GM18511 (cell line): ENCODE results near the gene PLD6.
"Not testable (repeated sequence)": the region's sequence is repeated elsewhere in the genome, so short reads cannot be mapped to it uniquely, and the experiment has no call there.

ENCODE experiments used
- ATAC-seq: cut with Tn5 transposase; IDR thresholded peaks from one replicate; pipeline ENCODE4 v1.9.1; 2021; ENCODE audit warnings: mild to moderate bottlenecking, moderate library complexity; ENCODE audit not compliant: unreplicated experiment

PLD6 gene

DNA sequence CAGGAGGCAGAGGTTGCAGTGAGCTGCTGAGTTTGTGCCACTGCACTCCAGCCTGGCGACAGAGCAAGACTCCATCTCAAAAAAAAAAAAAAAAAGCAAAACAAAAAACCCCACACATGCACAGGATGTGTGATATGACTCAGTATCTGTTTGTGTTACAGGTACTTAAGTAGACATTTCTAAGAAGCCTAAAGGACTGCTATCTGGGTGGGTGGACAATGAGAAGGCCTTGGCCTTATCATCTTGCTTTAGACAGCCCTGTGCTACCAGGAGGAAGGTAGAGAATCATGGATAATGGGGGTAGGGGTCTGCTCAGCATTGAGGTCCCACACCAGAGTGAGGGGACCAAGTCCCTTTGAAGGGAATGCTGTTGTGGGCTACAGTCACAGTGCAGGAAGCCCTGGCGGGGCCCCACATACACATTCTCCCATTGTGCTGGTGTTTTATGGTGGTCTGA lies 26.7 kb downstream of the PLD6 start:
- ATAC-seq = peak; percentile 66

GRCh38 chr17:17177176-17177575 lies 29.0 kb downstream of the PLD6 start:
- ATAC-seq = no peak

GRCh38 chr17:17176341-17176740 lies 29.8 kb downstream of the PLD6 start:
- no peak for ATAC-seq

DNA sequence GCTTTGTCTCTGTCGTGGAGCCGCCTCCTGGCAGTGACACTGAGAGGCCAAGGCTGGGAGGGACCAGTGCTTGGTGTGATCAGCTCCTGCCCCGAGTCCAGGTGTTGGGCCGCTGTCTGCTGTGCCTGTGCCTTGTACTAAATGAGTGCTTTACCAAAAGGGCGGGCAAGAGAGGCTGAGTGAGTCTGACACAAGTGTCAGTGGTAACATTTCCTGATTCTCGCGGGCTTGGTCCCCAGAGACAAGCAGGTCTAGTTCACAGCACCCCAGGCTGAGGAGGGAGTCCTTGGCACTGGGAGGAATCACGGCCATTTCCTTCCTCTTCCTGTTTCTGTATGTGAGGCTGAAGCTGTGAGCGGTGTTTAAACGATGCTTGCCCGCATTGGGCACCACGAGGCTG lies 30.2 kb downstream of the PLD6 start:
- no peak for ATAC-seq

DNA sequence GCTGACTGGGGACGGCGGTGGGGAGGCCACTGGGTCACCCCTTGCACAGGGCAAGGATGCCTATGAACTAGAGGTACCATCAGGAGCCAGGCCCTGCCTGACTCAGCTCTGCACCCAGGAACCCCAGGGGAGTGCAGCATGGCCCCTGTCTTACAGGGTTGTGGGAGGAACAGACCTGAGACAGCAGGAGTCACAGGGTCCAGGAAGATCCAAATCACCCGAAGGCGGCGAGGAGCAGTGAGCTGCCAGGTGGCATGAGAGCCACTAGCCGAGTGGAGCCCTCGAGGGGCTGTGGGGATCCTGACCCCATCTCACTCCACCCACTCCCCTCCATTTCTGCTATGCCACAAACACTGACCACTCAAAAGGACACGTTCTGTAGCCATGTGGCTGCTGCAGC lies 30.8 kb downstream of the PLD6 start:
- ATAC-seq = no peak

DNA sequence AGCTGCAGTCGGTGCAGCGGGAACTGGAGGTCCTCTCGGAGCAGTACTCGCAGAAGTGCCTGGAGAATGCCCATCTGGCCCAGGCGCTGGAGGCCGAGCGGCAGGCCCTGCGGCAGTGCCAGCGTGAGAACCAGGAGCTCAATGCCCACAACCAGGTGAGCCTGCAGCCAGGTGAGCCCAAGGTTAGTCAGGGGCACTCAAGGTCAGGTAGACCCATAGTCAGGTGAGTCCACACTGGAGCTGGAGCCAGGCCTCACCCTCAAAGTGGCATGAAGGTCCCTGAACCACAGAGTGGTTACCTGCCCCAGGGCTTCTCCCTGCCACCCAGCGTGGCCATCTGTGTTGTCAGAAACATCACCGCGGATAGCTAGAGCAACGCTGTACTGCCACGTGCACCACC lies 32.2 kb downstream of the PLD6 start:
- ATAC-seq = no peak

DNA sequence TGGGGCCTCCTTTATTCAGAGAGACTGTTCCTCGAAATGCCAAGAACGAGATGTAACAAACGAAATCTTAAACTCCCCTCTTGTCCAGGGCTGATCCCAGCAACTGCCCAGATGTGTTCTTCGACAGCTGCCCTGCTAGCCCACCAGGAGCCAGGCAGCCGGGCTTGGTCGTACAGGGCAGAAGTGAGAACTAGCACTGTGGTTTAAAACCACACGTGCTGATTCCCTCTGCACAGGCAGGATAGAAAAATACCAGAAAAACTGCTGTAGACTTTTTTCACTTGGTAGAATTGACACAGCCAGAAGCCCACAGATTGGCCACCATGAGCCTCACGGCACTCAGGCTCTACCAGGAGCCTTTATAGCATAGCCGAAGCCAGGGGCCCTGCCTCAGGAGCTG lies 33.1 kb downstream of the PLD6 start:
- ATAC-seq = no peak

- ATAC-seq = no peak
Measured at GRCh38 chr17:17172001-17172939, 33.9 kb downstream of the PLD6 start.

DNA sequence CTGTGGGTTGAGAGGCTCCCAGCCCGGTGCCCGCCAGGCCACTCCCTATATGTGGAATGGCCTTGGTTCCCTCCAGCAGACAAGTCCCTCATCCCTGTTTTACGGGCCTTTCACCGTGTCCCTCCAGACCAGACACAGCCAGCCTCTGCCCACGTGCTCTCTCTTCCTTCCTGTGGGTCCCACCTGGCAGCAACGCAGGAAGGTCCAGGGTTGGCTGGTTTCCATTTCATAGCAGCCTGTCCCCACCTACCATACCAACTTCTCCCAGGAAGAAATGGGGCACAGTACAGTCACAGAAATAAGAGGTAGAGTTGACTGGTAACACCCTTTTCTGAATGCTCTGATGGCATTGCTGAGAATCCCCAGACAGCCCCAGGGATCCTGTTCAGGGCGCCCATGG lies 34.9 kb downstream of the PLD6 start:
- no peak for ATAC-seq

DNA sequence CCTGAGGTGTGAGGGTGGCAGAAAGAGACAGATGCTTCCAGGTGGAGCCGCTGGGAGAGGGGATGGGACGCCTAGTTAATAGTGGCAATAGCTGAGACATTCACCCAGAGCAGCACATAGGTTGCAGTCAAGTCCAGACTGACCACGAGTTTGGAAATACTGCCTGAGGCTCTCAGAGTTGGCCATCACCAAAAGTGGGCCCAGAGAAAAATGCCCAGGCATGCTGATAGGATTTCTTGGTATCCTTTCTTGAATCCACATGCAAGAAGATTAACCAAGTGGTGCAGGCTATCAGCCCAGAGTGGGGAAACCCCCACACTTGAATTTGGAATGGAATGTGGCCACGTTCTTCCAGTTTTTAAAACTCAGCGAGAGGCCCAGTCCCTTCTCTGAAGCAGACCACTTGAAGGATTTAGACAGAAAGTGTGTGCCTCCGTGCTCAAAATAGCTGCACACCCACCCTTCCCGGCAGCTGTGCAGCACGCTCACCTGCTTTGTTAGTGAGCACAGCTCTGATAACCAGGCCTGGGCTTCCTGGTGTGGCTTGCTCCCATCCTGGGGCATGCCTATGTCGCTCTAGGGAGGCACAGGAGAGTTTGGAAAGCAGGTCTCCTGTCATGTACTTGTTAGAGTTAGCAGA lies 35.7 kb downstream of the PLD6 start:
- ATAC-seq = no peak

DNA sequence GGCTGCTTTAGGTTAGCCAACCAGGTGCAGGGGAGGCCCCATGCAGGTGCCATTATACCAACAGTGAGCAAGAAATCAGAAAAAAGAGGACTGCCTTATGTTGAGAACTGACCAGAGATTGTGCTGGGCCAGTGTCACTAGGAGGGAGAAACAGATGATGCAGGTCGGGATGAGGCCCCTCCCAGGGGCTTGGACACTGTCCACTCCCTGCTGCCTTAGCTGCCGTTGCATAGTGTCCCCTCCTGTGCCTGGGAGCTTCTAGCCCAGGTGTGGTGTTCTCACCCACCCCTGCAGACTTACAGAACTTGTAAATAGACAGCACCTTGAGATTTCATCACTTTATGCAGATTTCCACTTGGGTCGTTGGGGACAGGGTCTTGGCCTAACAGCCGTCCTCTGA lies 36.7 kb downstream of the PLD6 start:
- no peak for ATAC-seq

DNA sequence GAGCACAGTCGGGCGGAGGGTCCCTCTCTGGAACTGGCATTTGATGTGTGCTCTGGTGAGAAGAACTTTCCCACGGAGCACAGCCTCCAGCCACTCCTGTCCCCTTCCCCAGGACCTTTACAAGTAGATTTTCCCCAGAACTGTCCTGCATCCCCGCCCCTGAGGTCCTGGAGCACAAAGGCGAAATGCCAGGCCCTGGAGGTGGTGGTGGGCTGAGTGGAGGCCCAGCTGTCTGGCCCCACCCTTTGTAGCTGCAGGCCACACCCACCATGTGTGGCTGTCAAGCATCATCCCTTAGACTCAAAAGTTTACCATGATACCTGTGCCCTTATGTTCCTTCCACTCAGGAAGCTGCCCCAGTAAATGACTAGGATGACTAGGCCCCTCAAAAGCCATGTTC lies 37.7 kb downstream of the PLD6 start:
- ATAC-seq = no peak

- no peak for ATAC-seq
Measured at GRCh38 chr17:17167986-17168385, 38.1 kb downstream of the PLD6 start.

DNA sequence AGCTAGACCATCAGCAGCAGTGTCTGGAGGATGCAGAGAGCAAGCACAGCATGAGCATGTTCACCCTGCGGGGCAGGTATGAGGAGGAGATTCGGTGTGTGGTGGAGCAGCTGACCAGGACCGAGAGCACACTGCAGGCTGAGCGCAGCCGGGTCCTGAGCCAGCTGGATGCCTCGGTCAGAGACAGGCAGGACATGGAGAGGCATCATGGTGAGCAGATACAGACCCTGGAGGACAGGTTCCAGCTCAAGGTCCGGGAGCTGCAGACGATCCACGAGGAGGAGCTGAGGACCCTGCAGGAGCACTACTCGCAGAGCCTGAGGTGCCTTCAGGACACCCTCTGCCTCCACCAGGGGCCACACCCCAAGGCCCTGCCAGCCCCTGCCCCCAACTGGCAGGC lies 38.8 kb downstream of the PLD6 start:
- ATAC-seq = no peak

- no peak for ATAC-seq
Measured at GRCh38 chr17:17166446-17166845, 39.7 kb downstream of the PLD6 start.

GRCh38 chr17:17165666-17166308 lies 40.3 kb downstream of the PLD6 start:
- ATAC-seq = no peak

GRCh38 chr17:17164676-17165075 lies 41.5 kb downstream of the PLD6 start:
- no peak for ATAC-seq

- ATAC-seq = no peak
Measured at GRCh38 chr17:17164156-17164555, 42.0 kb downstream of the PLD6 start.

DNA sequence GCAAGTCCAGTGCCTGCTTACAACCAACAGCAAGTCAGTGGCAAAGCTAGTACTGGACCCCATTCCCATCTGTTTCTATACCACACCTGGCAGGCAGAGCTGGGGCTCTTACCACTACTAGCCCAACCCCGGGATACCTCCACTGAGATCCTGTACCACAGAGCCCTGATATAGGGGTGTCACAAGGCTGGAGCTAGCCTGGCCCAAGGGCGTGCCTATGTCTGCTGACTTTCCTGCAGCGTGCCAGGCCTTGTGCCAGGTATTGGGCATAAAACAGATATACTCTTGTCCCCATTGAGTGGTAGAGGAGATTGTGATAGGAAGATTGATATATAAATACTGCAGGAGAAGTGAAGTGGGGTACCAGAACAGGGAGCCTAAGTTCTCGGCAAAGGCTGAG lies 44.4 kb downstream of the PLD6 start:
- ATAC-seq = no peak

DNA sequence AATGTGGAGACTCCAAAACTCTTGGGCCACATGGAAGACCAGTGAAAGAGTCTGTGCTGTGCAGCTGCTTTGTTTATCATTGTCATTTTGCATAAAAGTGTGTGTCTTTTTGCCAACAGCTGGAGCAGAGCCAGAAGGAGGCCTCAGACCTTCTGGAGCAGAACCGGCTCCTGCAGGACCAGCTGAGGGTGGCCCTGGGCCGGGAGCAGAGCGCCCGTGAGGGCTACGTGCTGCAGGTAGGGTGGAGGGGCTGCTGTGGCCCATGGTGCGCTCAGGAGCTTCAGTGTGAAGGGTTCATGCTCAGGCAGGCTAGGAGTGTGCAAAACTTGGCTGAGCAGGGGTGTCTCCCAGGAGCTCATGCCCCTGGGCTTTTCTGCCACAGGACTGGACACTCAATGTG lies 45.0 kb downstream of the PLD6 start:
- ATAC-seq = no peak

- ATAC-seq = no peak
Measured at GRCh38 chr17:17159571-17159970, 46.6 kb downstream of the PLD6 start.

- not testable (repeated sequence) for ATAC-seq
Measured at GRCh38 chr17:17158506-17158905, 47.6 kb downstream of the PLD6 start.
